ENCODE data around the gene TKFC.
A peak's percentile ranks its signal among the peaks of the same experiment; 100 is the strongest.

TKFC gene

GRCh38 chr11:61332797-61333549 lies at the start of gene TKFC, which contains the start of gene DDB1:
Gene TKFC (plus strand): TSS chr11:61333228. CDS start chr11:61334729, 1,501 bp downstream.
Gene DDB1 (minus strand): TSS chr11:61333105. CDS start chr11:61332968, 137 bp downstream.
- peak; percentile 80 for DNase-seq (ENCODE audit: low spot score)

GRCh38 chr11:61283613-61284012 lies 49.4 kb upstream of the TKFC start:
- no peak for DNase-seq (ENCODE audit: low spot score)

GRCh38 chr11:61287338-61287977 lies 45.6 kb upstream of the TKFC start:
- DNase-seq (ENCODE audit: low spot score): no peak

- no peak for DNase-seq (ENCODE audit: low spot score)
Observed at GRCh38 chr11:61290905-61291690, 41.9 kb upstream of the TKFC start.

- no peak for DNase-seq (ENCODE audit: low spot score)
Observed at GRCh38 chr11:61292356-61292755, 40.7 kb upstream of the TKFC start.

- DNase-seq (ENCODE audit: low spot score): no peak
Observed at GRCh38 chr11:61293867-61294716, 38.9 kb upstream of the TKFC start.

GRCh38 chr11:61294717-61295595 lies 38.1 kb upstream of the TKFC start, which contains the start of gene VWCE:
Gene VWCE (minus strand): TSS chr11:61295316. CDS start chr11:61295037, 279 bp downstream.
- DNase-seq (ENCODE audit: low spot score): no peak

- DNase-seq (ENCODE audit: low spot score): no peak
Observed at GRCh38 chr11:61295596-61295926, 37.5 kb upstream of the TKFC start.

GRCh38 chr11:61297341-61297740 lies 35.7 kb upstream of the TKFC start:
- DNase-seq (ENCODE audit: low spot score): no peak

GRCh38 chr11:61297746-61298145 lies 35.3 kb upstream of the TKFC start:
- peak; percentile 62 for DNase-seq (ENCODE audit: low spot score)

- no peak for DNase-seq (ENCODE audit: low spot score)
Observed at GRCh38 chr11:61298663-61299244, 34.3 kb upstream of the TKFC start.

GRCh38 chr11:61302550-61302949 lies 30.5 kb upstream of the TKFC start:
- no peak for DNase-seq (ENCODE audit: low spot score)

GRCh38 chr11:61303725-61304124 lies 29.3 kb upstream of the TKFC start:
- DNase-seq (ENCODE audit: low spot score): no peak

- DNase-seq (ENCODE audit: low spot score): no peak
Observed at GRCh38 chr11:61305417-61305816, 27.6 kb upstream of the TKFC start.

- no peak for DNase-seq (ENCODE audit: low spot score)
Observed at GRCh38 chr11:61306221-61306620, 26.8 kb upstream of the TKFC start.

- no peak for DNase-seq (ENCODE audit: low spot score)
Observed at GRCh38 chr11:61307354-61307753, 25.7 kb upstream of the TKFC start.

- DNase-seq (ENCODE audit: low spot score): no peak
Observed at GRCh38 chr11:61309141-61309540, 23.9 kb upstream of the TKFC start.

- DNase-seq (ENCODE audit: low spot score): no peak
Observed at GRCh38 chr11:61309739-61310138, 23.3 kb upstream of the TKFC start.

- DNase-seq (ENCODE audit: low spot score): no peak
Observed at GRCh38 chr11:61310749-61311148, 22.3 kb upstream of the TKFC start.

GRCh38 chr11:61315260-61315659 lies 17.8 kb upstream of the TKFC start:
- no peak for DNase-seq (ENCODE audit: low spot score)

All from pons (tissue), 1 donor.